HEK293 (cell line): Measurements from ENCODE around the gene MRPL39.

Experiments used
- CTCF ChIA-PET: fragments of 350-600 bp; formaldehyde crosslinking; extraction: SDS; loops from one replicate; lab custom pipeline; 2021; ENCODE audit warnings: antibody characterized with exemption; lab: Yijun Ruan, JAX
- POLR2A ChIA-PET: fragments of 300-600 bp; formaldehyde crosslinking; extraction: SDS; loops from one replicate; lab custom pipeline; 2020; ENCODE audit warnings: antibody characterized with exemption, inconsistent platforms; lab: Yijun Ruan, JAX
- H3K27ac ChIP-seq: fragments of 200-500 bp; sonication (Bioruptor generic); 2 replicates; pipeline ENCODE4 v1.5.1; 2014; ENCODE audit warnings: low read depth, low read length, control low read depth, inconsistent platforms; ENCODE audit errors: extremely low read depth
- H3K36me3 ChIP-seq, 2 experiments: fragments of 200-500 bp in 1 of 2; sonication (Bioruptor generic) in 1 of 2; 1 replicate in 1 of 2; 2 replicates in 1 of 2; pipeline ENCODE4 v1.5.1; 2014 to 2017; ENCODE audit warnings: inconsistent platforms in 2 of 2, low read length in 2 of 2; ENCODE audit not compliant: control insufficient read depth in 2 of 2, insufficient read depth in 1 of 2
- H3K4me1 ChIP-seq: fragments of 200-500 bp; sonication (Bioruptor generic); 2 replicates; pipeline ENCODE4 v1.5.1; 2014; ENCODE audit warnings: mild to moderate bottlenecking, low read length, inconsistent platforms; ENCODE audit not compliant: control insufficient read depth, insufficient read depth
- H3K4me3 ChIP-seq: 2 replicates; pipeline ENCODE4 v1.5.1; 2011; ENCODE audit warnings: low read depth, mild to moderate bottlenecking, control low read depth, low read length, moderate library complexity
- H3K9me3 ChIP-seq: fragments of 200-500 bp; sonication (Bioruptor generic); 2 replicates; pipeline ENCODE4 v1.5.1; 2014; ENCODE audit warnings: low read depth, low read length, inconsistent platforms; ENCODE audit not compliant: control insufficient read depth, insufficient read depth
- ATF2 ChIP-seq: fragments of 450-650 bp; formaldehyde crosslinking; IDR thresholded peaks from 2 replicates; pipeline ENCODE4 v1.5.1; 2016; ENCODE audit warnings: missing biosample characterization, missing genetic modification characterization, low read depth
- KLF17 ChIP-seq: fragments of 450-650 bp; formaldehyde crosslinking; IDR thresholded peaks from 2 replicates; pipeline ENCODE4 v1.5.1; 2016; ENCODE audit warnings: missing biosample characterization, missing genetic modification characterization
- KLF9 ChIP-seq: fragments of 450-650 bp; formaldehyde crosslinking; IDR thresholded peaks from 2 replicates; pipeline ENCODE4 v1.5.1; 2016; ENCODE audit warnings: missing biosample characterization, missing genetic modification characterization, low read depth
- MZF1 ChIP-seq: fragments of 450-650 bp; formaldehyde crosslinking; IDR thresholded peaks from 2 replicates; pipeline ENCODE4 v1.5.1; 2017; ENCODE audit warnings: missing biosample characterization, missing genetic modification characterization, borderline replicate concordance
- PBX3 ChIP-seq: sonication (generic); formaldehyde crosslinking; IDR thresholded peaks from 2 replicates; pipeline ENCODE4 v1.8.1; 2022; ENCODE audit warnings: mild to moderate bottlenecking, moderate library complexity, missing genetic modification reagents
- PRDM1 ChIP-seq: fragments of 450-650 bp; formaldehyde crosslinking; IDR thresholded peaks from 2 replicates; pipeline ENCODE4; 2016; ENCODE audit warnings: missing biosample characterization, missing genetic modification characterization
- RBAK ChIP-seq: fragments of 450-650 bp; formaldehyde crosslinking; IDR thresholded peaks from 2 replicates; pipeline ENCODE4 v1.5.1; 2016; ENCODE audit warnings: missing biosample characterization, missing genetic modification characterization
- SCRT1 ChIP-seq: fragments of 450-650 bp; formaldehyde crosslinking; IDR thresholded peaks from 2 replicates; pipeline ENCODE4 v1.5.1; 2016; ENCODE audit warnings: missing biosample characterization, missing genetic modification characterization, borderline replicate concordance
- SP3 ChIP-seq: fragments of 450-650 bp; formaldehyde crosslinking; IDR thresholded peaks from 2 replicates; pipeline ENCODE4 v1.5.1; 2016; ENCODE audit warnings: missing biosample characterization, missing genetic modification characterization
- ZBTB17 ChIP-seq: fragments of 450-650 bp; formaldehyde crosslinking; IDR thresholded peaks from 2 replicates; pipeline ENCODE4 v1.5.1; 2016; ENCODE audit warnings: missing biosample characterization, missing genetic modification characterization
- ZFP41 ChIP-seq: fragments of 450-650 bp; formaldehyde crosslinking; IDR thresholded peaks from 2 replicates; pipeline ENCODE4 v1.5.1; 2016; ENCODE audit warnings: missing biosample characterization, missing genetic modification characterization, borderline replicate concordance
- ZNF10 ChIP-seq: fragments of 450-650 bp; formaldehyde crosslinking; IDR thresholded peaks from 2 replicates; pipeline ENCODE4 v1.5.1; 2017; ENCODE audit warnings: missing biosample characterization, missing genetic modification characterization
- ZNF140 ChIP-seq: fragments of 450-650 bp; formaldehyde crosslinking; IDR thresholded peaks from 2 replicates; pipeline ENCODE4 v1.5.1; 2016; ENCODE audit warnings: missing biosample characterization, missing genetic modification characterization
- ZNF324 ChIP-seq: fragments of 450-650 bp; formaldehyde crosslinking; IDR thresholded peaks from 2 replicates; pipeline ENCODE4 v1.5.1; 2016; ENCODE audit warnings: missing biosample characterization, missing genetic modification characterization
- ZNF391 ChIP-seq: fragments of 450-650 bp; formaldehyde crosslinking; IDR thresholded peaks from 2 replicates; pipeline ENCODE4 v1.5.1; 2016; ENCODE audit warnings: low read depth, missing biosample characterization, missing genetic modification characterization, borderline replicate concordance
- ZNF394 ChIP-seq: fragments of 450-650 bp; formaldehyde crosslinking; IDR thresholded peaks from 2 replicates; pipeline ENCODE4 v1.5.1; 2016; ENCODE audit warnings: missing biosample characterization, missing genetic modification characterization, mild to moderate bottlenecking, moderate library complexity, borderline replicate concordance
- ZNF654 ChIP-seq: fragments of 450-650 bp; formaldehyde crosslinking; IDR thresholded peaks from 2 replicates; pipeline ENCODE4 v1.5.1; 2016; ENCODE audit warnings: low read depth, missing biosample characterization, missing genetic modification characterization
- ZSCAN18 ChIP-seq: fragments of 450-650 bp; formaldehyde crosslinking; IDR thresholded peaks from 2 replicates; pipeline ENCODE4 v1.5.1; 2016; ENCODE audit warnings: missing biosample characterization, missing genetic modification characterization

MRPL39 gene

GRCh38 chr21:25608044-25608737 lies 910 bp upstream of the MRPL39 start (continued):
- 0 out of 2 replicates have a peak, but pooled peaks have one; percentile 31 for TF ChIP-seq ZNF10
- TF ChIP-seq SCRT1 (tag by site-specific recombination), result peak; percentile 54; the same call in 1 of the 2 replicates
- peak; percentile 51 for TF ChIP-seq ZBTB17
- TF ChIP-seq ZNF654 (tag by site-specific recombination), result peak; percentile 92
- TF ChIP-seq ZNF324 (tag by site-specific recombination), result 0 out of 2 replicates have a peak, but pooled peaks have one; percentile 42
- no peak for TF ChIP-seq PBX3 (CRISPR knock-in tag)
- 0 out of 2 replicates have a peak, but pooled peaks have one; percentile 31 for TF ChIP-seq ZNF394 (tag by site-specific recombination)
- TF ChIP-seq, all 188 proteins: peak for 15

- ChIA-PET CTCF (interaction anchor here (0.7 kb wide), 2 partner anchors 8 to 18 kb away, joined by 3 to 4 read pairs; no protein-coding TSS in a partner anchor), POLR2A (no interaction called here)
- H3K36me3 ChIP-seq, result peaks cover 65 to 82% of the 10 kb centered on the region in 2 experiments
Measured at GRCh38 chr21:25589887-25590286, 17.4 kb downstream of the MRPL39 start.

GRCh38 chr21:25586791-25587190 lies 20.5 kb downstream of the MRPL39 start:
- no peaks in the 10 kb centered on the region for H3K4me1 ChIP-seq
- POLR2A ChIA-PET, result no interaction called here
- TF ChIP-seq ATF2, result no peak
- no peak for TF ChIP-seq ZNF140 (tag by site-specific recombination)
- TF ChIP-seq SP3 (tag by site-specific recombination), result no peak
- no peak for TF ChIP-seq ZNF391 (tag by site-specific recombination)
- no peak for TF ChIP-seq KLF17 (tag by site-specific recombination)
- TF ChIP-seq RBAK (tag by site-specific recombination), result no peak
- TF ChIP-seq ZSCAN18, result no peak
- no peak for TF ChIP-seq MZF1 (tag by site-specific recombination)
- no peak overlapping the region for H3K27ac ChIP-seq
- peaks cover 42 to 60% of the 10 kb centered on the region in 2 experiments for H3K36me3 ChIP-seq
- H3K4me3 ChIP-seq, result no peak overlapping the region
- CTCF ChIA-PET, result no interaction called here
- H3K9me3 ChIP-seq, result no peaks in the 10 kb centered on the region

More at GRCh38 chr21:25589887-25590286, 17.4 kb downstream of the MRPL39 start:
- H3K27ac ChIP-seq, result no peak overlapping the region
- no peaks in the 10 kb centered on the region for H3K4me1 ChIP-seq
- TF ChIP-seq KLF9 (tag by site-specific recombination), result no peak
- TF ChIP-seq PRDM1, result peak; percentile 61; the same call in 1 of the 2 replicates
- no peak for TF ChIP-seq ZFP41
- no peaks in the 10 kb centered on the region for H3K9me3 ChIP-seq
- no peak overlapping the region for H3K4me3 ChIP-seq
